Tibial nerve (tissue), 4 donors: ENCODE data around the gene B9D2. TPM values are rescaled to one million over a fixed set of nuclear protein-coding genes. Genes with fewer than 3 reads are reported as not detected.

ENCODE experiments used
- DNase-seq, 2 donors: peaks; one replicate each; pipeline ENCODE4 v3.0.0-alpha.2; 2019; ENCODE audit warnings: low spot score in 2 of 2
- H3K27ac ChIP-seq, 4 donors: fragments of 200-600 bp; sonication (generic) in 3 of 4; one replicate each; pipeline ENCODE4 v1.5.1; 2017 to 2019; ENCODE audit warnings: mild to moderate bottlenecking in 1 of 4
- H3K27me3 ChIP-seq, 2 donors: fragments of 200-600 bp; sonication (generic) in 1 of 2; one replicate each; pipeline versions ENCODE4 v1.5.1 to v1.6.0; 2017 to 2019
- H3K36me3 ChIP-seq, 3 donors: fragments of 200-600 bp; sonication (generic); one replicate each; pipeline ENCODE4 v1.5.1; 2018 to 2019
- H3K4me1 ChIP-seq, 4 donors: fragments of 200-600 bp; sonication (generic) in 3 of 4; one replicate each; pipeline ENCODE4 v1.5.1; 2017 to 2019
- H3K4me3 ChIP-seq, 4 donors: fragments of 200-600 bp; sonication (generic) in 3 of 4; one replicate each; pipeline ENCODE4 v1.5.1; 2017 to 2019; ENCODE audit warnings: mild to moderate bottlenecking in 1 of 4, moderate library complexity in 1 of 4
- H3K9me3 ChIP-seq, 4 donors: fragments of 200-600 bp; sonication (generic) in 3 of 4; one replicate each; pipeline ENCODE4 v1.5.1; 2017 to 2019
- EP300 ChIP-seq, 2 donors: sonication (generic); formaldehyde crosslinking; IDR thresholded peaks; one replicate each; pipeline ENCODE4 v1.6.1; 2017; ENCODE audit warnings: antibody characterized with exemption in 2 of 2, mild to moderate bottlenecking in 1 of 2
- POLR2A ChIP-seq, 2 donors: fragments of 450-650 bp; IDR thresholded peaks; one replicate each; pipeline ENCODE4 v1.6.1; 2017; ENCODE audit warnings: antibody characterized with exemption in 2 of 2, mild to moderate bottlenecking in 2 of 2, moderate library complexity in 2 of 2
- WGBS, 2 donors: methylation state at CpG; one replicate each; pipeline ENCODE4 v1.1.5; 2018; 5-methylcytosine and 5-hydroxymethylcytosine counted together
- total RNA-seq, 4 donors: library from RNA; depleted of rRNA; stranded (reverse); fragments of >200 nt; gene quantifications; one replicate each; pipeline ENCODE4 v1.1.0, GENCODE V29; 2016
- TF ChIP-seq, protein P1 (sequence below), 5 experiments: fragments of 200-600 bp in 3 of 5; fragments of 450-650 bp in 2 of 5; sonication (generic) in 3 of 5; IDR thresholded peaks; one replicate each; pipeline ENCODE4 v1.5.1; 2016 to 2019; ENCODE audit warnings: antibody characterized with exemption in 5 of 5, mild to moderate bottlenecking in 3 of 5, moderate library complexity in 2 of 5

The B9D2 gene
- total RNA-seq, 4 donors from 2014 or later, result 0.87 to 8.2 (median 3.6) TPM

DNA sequence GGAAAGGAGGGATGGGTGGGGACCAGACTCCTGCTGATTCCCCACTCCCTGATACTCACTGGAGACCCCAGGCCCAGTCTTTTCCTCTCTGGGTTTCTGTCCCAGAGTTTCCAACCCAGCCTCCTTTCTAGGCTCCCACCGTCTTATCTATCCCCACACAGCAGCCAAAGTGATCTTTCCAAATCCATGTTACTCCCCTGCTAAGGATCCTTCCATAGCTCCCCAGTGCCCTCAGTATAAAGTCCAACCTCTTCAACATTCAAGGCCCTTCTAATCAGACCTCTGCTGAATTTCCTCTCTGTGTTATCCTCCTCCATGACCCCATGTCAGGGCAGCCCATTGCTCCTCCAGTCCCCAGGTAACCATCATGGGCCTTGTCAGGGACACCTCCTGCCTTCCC lies 8.9 kb downstream of the B9D2 start:
- 93% methylated on average over 1 of the region's 1 CpG for WGBS, 2 donors
- TF ChIP-seq POLR2A (IDR thresholded peaks at IDR 0.05), result no peak
- no peak for TF ChIP-seq EP300 (IDR thresholded peaks at IDR 0.05)
- TF ChIP-seq, protein P1, sequence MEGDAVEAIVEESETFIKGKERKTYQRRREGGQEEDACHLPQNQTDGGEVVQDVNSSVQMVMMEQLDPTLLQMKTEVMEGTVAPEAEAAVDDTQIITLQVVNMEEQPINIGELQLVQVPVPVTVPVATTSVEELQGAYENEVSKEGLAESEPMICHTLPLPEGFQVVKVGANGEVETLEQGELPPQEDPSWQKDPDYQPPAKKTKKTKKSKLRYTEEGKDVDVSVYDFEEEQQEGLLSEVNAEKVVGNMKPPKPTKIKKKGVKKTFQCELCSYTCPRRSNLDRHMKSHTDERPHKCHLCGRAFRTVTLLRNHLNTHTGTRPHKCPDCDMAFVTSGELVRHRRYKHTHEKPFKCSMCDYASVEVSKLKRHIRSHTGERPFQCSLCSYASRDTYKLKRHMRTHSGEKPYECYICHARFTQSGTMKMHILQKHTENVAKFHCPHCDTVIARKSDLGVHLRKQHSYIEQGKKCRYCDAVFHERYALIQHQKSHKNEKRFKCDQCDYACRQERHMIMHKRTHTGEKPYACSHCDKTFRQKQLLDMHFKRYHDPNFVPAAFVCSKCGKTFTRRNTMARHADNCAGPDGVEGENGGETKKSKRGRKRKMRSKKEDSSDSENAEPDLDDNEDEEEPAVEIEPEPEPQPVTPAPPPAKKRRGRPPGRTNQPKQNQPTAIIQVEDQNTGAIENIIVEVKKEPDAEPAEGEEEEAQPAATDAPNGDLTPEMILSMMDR (IDR thresholded peaks at IDR 0.05), result no peak
- no peak for DNase-seq
- H3K27ac ChIP-seq, result peak overlapping the region in 1 of 4 donors; percentile 0
- peaks cover 0 to 45% (median 3%) of the 10 kb centered on the region in 4 donors for H3K4me1 ChIP-seq
- H3K27me3 ChIP-seq, result no peaks in the 10 kb centered on the region
- no peaks in the 10 kb centered on the region for H3K36me3 ChIP-seq
- no peak overlapping the region for H3K4me3 ChIP-seq
- H3K9me3 ChIP-seq, result no peaks in the 10 kb centered on the region

DNA sequence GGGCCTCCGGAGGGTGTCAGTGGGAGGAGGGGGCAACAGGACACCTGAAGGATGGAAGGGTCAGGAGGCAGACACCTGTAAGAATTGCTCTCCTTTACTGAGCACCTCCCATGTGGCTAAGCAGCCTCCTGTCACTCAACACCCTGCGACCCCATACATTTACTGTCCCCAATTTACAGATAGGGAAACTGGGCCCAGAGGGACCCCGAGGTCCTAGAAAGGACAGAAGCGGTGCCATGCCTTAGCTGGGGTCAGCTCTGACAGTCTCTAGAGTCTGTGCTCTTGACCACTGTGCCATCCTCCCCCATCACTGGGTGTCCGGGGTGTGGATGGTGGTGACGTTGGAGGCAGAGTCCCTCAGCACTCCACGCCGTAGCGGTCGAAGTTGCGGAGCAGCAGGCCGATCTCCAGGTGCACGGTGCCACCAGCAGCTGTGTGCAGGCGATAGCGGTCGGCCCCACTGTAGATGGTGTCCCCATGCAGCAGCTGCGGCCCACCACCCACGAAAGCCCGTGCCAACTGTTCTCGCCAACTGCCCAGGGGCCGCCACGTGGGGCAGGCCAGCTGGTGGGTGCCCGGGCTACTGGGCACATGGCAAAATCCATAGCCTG lies 9.5 kb downstream of the B9D2 start:
- H3K4me3 ChIP-seq, result peak overlapping the region; percentile 60 to 88 (median 76)
- peak overlapping the region; percentile 64 to 94 (median 80) for H3K27ac ChIP-seq
- WGBS, 2 donors, result 85% methylated on average over 17 to 23 of the region's 23 CpGs
- TF ChIP-seq, protein P1 (IDR thresholded peaks at IDR 0.05), result peak in 3 of 5 experiments; percentile 24 to 50 (median 35)
- TF ChIP-seq EP300 (IDR thresholded peaks at IDR 0.05), result no peak
- H3K9me3 ChIP-seq, result no peaks in the 10 kb centered on the region
- H3K36me3 ChIP-seq, result no peaks in the 10 kb centered on the region
- H3K27me3 ChIP-seq, result no peaks in the 10 kb centered on the region
- peaks cover 0 to 51% (median 3%) of the 10 kb centered on the region in 4 donors for H3K4me1 ChIP-seq
- no peak for DNase-seq

DNA sequence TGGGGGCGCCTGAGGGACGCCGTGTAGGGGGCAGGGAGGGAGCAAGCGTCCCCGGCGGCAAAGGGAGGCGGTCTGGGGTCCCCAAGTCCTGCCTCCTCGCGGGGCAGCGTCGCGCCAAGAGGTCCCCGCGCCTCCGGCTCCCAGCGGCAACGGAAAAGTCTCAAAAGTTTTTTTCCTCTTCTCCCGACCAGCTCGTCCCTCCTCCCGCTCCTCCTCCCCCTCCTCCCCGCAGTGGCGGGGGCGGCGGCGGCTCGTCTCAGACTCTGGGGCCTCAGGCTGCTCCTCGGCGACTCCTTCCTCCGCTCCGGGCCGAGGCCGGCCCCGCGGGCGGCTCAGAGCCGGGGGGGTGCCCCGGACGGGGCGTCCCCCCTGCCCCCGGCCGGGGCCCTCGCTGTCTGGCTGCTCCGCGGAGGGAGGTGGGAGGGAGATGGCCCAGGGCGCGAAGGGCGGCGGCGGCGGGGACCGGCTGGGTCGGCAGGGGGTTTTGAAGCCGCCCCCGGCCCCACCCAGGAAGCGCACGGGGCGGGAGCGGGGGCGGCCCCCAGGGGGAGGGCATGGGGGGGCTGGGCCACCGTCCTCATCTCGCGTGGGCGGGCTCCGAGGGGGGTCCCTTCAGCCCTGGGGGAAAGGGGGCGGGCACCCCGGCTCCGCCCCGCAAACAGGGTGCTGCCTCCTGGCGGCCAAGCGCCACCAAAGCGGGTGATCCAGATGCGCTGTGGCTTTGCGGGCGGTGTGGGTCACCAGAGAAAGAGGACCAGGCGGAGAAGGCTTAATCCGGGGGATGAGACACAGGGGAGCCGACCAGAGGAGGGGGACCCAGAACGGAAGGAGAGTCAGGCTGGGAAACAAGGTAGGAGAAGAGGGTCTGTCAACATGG lies 10.2 kb downstream of the B9D2 start, which contains the start of gene TGFB1:
Gene TGFB1 (minus strand): TSS at position 457 of the 877 bp plus-strand sequence. CDS start 878 bp downstream, outside the sequence.
- H3K9me3 ChIP-seq, result no peaks in the 10 kb centered on the region
- H3K4me1 ChIP-seq, result peaks cover 0 to 52% (median 3%) of the 10 kb centered on the region in 4 donors
- TF ChIP-seq EP300 (IDR thresholded peaks at IDR 0.05) (peak in 1 of 2 donors; percentile 53), POLR2A (IDR thresholded peaks at IDR 0.05) (peak in 1 of 2 donors; percentile 51)
- TF ChIP-seq, protein P1 (IDR thresholded peaks at IDR 0.05), result peak; percentile 89 to 94 (median 93)
- no peaks in the 10 kb centered on the region for H3K27me3 ChIP-seq
- H3K4me3 ChIP-seq, result peak within 1 kb of the TSS; percentile 60 to 88 (median 76)
- no peaks in the 10 kb centered on the region for H3K36me3 ChIP-seq
- WGBS, 2 donors, result 1% methylated on average over 46 to 55 of the region's 78 CpGs
- peak within 1 kb of the TSS; percentile 64 to 94 (median 80) for H3K27ac ChIP-seq
- peak; percentile 72 to 79 for DNase-seq

DNA sequence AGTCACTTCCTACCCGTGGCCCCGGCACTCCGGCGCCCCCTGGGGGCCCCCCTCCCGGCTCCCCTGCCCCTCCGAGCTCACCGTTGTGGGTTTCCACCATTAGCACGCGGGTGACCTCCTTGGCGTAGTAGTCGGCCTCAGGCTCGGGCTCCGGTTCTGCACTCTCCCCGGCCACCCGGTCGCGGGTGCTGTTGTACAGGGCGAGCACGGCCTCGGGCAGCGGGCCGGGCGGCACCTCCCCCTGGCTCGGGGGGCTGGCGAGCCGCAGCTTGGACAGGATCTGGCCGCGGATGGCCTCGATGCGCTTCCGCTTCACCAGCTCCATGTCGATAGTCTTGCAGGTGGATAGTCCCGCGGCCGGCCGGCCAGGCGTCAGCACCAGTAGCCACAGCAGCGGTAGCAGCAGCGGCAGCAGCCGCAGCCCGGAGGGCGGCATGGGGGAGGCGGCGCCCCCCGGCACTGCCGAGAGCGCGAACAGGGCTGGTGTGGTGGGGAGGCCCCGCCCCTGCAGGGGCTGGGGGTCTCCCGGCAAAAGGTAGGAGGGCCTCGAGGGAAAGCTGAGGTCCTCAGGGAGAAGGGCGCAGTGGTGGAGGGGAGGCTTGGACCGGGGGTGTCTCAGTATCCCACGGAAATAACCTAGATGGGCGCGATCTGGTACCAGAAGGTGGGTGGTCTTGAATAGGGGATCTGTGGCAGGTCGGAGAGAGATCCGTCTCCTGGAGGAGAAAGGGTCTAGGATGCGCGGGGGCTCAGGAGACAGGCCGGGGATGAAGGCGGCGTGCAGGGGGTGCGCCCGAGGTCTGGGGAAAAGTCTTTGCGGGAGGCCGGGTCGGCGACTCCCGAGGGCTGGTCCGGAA lies 11.1 kb downstream of the B9D2 start:
- WGBS, 2 donors, result 1% methylated on average over 52 to 68 of the region's 71 CpGs
- Histone ChIP-seq H3K27me3 (no peaks in the 10 kb centered on the region), H3K4me3 (peak overlapping the region; percentile 60 to 88 (median 76)), H3K27ac (peak overlapping the region; percentile 64 to 94 (median 80)), H3K36me3 (peaks cover 0 to 5% (median 0%) of the 10 kb centered on the region in 3 donors), H3K9me3 (no peaks in the 10 kb centered on the region), H3K4me1 (peaks cover 0 to 52% (median 3%) of the 10 kb centered on the region in 4 donors)
- no peak for TF ChIP-seq POLR2A (IDR thresholded peaks at IDR 0.05)
- TF ChIP-seq, protein P1 (IDR thresholded peaks at IDR 0.05), result peak in 4 of 5 experiments; percentile 27 to 52 (median 40)
- peak; percentile 44 to 49 for DNase-seq
